ENCODE data around the gene IL1RAPL1.

Gene IL1RAPL1

DNA sequence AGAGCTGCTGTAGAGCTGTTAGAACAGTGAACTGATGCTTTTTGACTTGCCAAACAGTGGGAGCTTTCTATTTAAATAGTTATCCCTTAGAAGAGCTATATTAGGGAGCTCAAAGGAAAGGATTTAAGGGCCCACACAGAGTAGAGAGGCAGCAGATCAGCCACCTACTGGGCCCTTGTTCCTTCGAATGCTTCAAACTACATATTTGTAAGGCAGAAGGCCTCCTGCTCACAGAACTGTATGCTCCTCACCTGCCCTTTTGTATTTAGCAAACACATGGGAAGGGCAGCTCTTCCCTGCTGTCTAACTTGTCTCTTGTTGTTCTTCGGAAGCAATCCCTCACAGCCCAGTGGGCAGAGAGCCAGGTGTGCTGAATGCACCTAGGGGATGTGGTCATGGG lies 38.0 kb downstream of the IL1RAPL1 start:
- Histone ChIP-seq H3K27me3 (no peaks in the 10 kb centered on the region), H3K27ac (no peak overlapping the region), H3K4me3 (ENCODE audit: low read depth in 1 of 2, low read length in 1 of 2) (no peak overlapping the region), H3K4me1 (ENCODE audit: control insufficient read depth in 1 of 2, insufficient read depth in 1 of 2, low read depth in 1 of 2, low read length in 1 of 2) (no peaks in the 10 kb centered on the region), H3K36me3 (no peaks in the 10 kb centered on the region), H3K9me3 (no peaks in the 10 kb centered on the region)
- TF ChIP-seq, protein P1, sequence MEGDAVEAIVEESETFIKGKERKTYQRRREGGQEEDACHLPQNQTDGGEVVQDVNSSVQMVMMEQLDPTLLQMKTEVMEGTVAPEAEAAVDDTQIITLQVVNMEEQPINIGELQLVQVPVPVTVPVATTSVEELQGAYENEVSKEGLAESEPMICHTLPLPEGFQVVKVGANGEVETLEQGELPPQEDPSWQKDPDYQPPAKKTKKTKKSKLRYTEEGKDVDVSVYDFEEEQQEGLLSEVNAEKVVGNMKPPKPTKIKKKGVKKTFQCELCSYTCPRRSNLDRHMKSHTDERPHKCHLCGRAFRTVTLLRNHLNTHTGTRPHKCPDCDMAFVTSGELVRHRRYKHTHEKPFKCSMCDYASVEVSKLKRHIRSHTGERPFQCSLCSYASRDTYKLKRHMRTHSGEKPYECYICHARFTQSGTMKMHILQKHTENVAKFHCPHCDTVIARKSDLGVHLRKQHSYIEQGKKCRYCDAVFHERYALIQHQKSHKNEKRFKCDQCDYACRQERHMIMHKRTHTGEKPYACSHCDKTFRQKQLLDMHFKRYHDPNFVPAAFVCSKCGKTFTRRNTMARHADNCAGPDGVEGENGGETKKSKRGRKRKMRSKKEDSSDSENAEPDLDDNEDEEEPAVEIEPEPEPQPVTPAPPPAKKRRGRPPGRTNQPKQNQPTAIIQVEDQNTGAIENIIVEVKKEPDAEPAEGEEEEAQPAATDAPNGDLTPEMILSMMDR (IDR thresholded peaks at IDR 0.05), result no peak

- TF ChIP-seq, protein P1 (IDR thresholded peaks at IDR 0.05), result no peak
- no peaks in the 10 kb centered on the region for H3K36me3 ChIP-seq
- no peak overlapping the region for H3K27ac ChIP-seq
- no peaks in the 10 kb centered on the region for H3K4me1 ChIP-seq (ENCODE audit: control insufficient read depth in 1 of 2, insufficient read depth in 1 of 2, low read depth in 1 of 2, low read length in 1 of 2)
- H3K4me3 ChIP-seq (ENCODE audit: low read depth in 1 of 2, low read length in 1 of 2), result no peak overlapping the region
- no peaks in the 10 kb centered on the region for H3K27me3 ChIP-seq
- H3K9me3 ChIP-seq, result no peaks in the 10 kb centered on the region
Observed at GRCh38 chrX:28626515-28626914, 39.3 kb downstream of the IL1RAPL1 start.

DNA sequence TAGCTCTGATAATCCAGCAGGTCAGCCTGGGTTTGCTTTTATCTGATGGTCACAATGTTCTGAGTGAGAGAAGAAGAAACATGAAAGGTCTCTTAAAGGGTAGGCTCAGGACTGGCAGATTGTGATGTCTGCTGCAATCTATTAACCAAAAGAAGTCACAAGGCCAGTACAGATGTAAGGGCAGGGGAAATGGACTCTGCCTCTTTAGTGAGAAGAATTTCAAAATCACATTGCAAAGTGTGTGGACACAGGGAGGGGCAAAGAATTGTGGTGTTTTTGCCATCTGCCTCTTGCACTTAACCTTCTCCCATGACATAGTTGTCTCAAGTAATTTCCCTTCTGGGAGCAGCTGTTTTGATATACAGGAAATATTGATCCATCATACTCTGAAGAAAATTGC lies 40.9 kb downstream of the IL1RAPL1 start:
- no peaks in the 10 kb centered on the region for H3K36me3 ChIP-seq
- H3K27ac ChIP-seq, result no peak overlapping the region
- H3K9me3 ChIP-seq, result no peaks in the 10 kb centered on the region
- TF ChIP-seq, protein P1 (IDR thresholded peaks at IDR 0.05), result no peak
- no peaks in the 10 kb centered on the region for H3K4me1 ChIP-seq (ENCODE audit: control insufficient read depth in 1 of 2, insufficient read depth in 1 of 2, low read depth in 1 of 2, low read length in 1 of 2)
- no peak overlapping the region for H3K4me3 ChIP-seq (ENCODE audit: low read depth in 1 of 2, low read length in 1 of 2)
- H3K27me3 ChIP-seq, result no peaks in the 10 kb centered on the region

GRCh38 chrX:28638775-28639174 lies 51.5 kb downstream of the IL1RAPL1 start:
- Histone ChIP-seq H3K9me3 (no peaks in the 10 kb centered on the region), H3K4me3 (ENCODE audit: low read depth in 1 of 2, low read length in 1 of 2) (no peak overlapping the region), H3K4me1 (ENCODE audit: control insufficient read depth in 1 of 2, insufficient read depth in 1 of 2, low read depth in 1 of 2, low read length in 1 of 2) (no peaks in the 10 kb centered on the region), H3K36me3 (no peaks in the 10 kb centered on the region), H3K27ac (no peak overlapping the region), H3K27me3 (no peaks in the 10 kb centered on the region)
- TF ChIP-seq, protein P1 (IDR thresholded peaks at IDR 0.05), result no peak

DNA sequence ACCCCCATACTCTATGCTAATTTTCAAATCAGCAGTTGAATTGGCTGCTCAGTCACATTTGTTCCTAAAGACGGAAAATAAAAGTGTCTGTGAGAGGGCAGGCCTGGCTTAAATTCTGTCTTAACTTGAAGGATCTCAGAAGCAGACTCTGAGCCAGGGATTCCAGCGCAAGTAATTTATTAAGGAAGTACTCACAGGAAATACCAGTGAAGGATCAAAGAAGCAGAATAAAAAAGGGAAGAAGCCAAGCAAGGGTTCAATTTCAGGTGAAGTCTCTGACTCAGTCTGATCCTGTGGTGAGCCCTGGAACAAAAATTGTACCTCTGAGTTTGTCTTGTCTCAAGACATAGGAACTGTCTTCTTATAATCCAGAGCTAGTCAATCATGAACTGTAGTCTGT lies 52.2 kb downstream of the IL1RAPL1 start:
- Histone ChIP-seq H3K4me3 (ENCODE audit: low read depth in 1 of 2, low read length in 1 of 2) (no peak overlapping the region), H3K27ac (no peak overlapping the region), H3K36me3 (no peaks in the 10 kb centered on the region), H3K9me3 (no peaks in the 10 kb centered on the region), H3K27me3 (no peaks in the 10 kb centered on the region), H3K4me1 (ENCODE audit: control insufficient read depth in 1 of 2, insufficient read depth in 1 of 2, low read depth in 1 of 2, low read length in 1 of 2) (no peaks in the 10 kb centered on the region)
- TF ChIP-seq, protein P1 (IDR thresholded peaks at IDR 0.05), result no peak

DNA sequence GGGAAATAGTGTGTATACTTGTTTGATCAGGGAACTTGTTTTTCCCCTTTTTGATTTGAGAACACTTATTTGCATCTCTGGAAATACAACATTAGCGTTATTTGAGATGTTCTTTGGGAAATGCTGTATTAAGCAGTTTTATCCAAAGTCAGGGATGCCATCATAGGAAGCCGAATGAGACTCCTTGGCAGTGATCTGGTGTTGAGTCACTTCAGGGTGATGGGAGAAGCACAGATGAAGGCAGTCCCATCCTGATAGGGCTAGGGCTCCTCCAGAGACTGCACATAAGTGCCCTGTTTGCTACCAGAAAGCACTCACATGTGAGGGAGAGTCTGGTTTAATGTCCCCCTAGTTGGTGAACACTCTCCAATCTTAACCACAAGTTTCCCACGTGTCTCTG lies 62.3 kb downstream of the IL1RAPL1 start:
- H3K9me3 ChIP-seq, result no peaks in the 10 kb centered on the region
- H3K27ac ChIP-seq, result no peak overlapping the region
- H3K36me3 ChIP-seq, result no peaks in the 10 kb centered on the region
- H3K4me3 ChIP-seq (ENCODE audit: low read depth in 1 of 2, low read length in 1 of 2), result no peak overlapping the region
- H3K4me1 ChIP-seq (ENCODE audit: control insufficient read depth in 1 of 2, insufficient read depth in 1 of 2, low read depth in 1 of 2, low read length in 1 of 2), result no peaks in the 10 kb centered on the region
- H3K27me3 ChIP-seq, result no peaks in the 10 kb centered on the region
- TF ChIP-seq, protein P1 (IDR thresholded peaks at IDR 0.05), result no peak

Data from neutrophil (primary cell).